ENCODE data around the gene UBASH3B. TPM values are rescaled to one million over a fixed set of nuclear protein-coding genes. Genes with fewer than 3 reads are reported as not detected.

UBASH3B gene
- total RNA-seq, 2 experiments from 2014 or later: 24.5 to 28.6 TPM

GRCh38 chr11:122724520-122724919 lies 69.0 kb downstream of the UBASH3B start:
- H3K27ac ChIP-seq (ENCODE audit: low read depth in 1 of 2, low read length in 2 of 2): no peak overlapping the region
- no peak for ATAC-seq (ENCODE audit: poor library complexity)
- no peaks in the 10 kb centered on the region for H3K36me3 ChIP-seq (ENCODE audit: insufficient read depth, low read length)
- no peaks in the 10 kb centered on the region for H3K9me3 ChIP-seq (ENCODE audit: control insufficient read depth in 1 of 2, insufficient read depth in 1 of 2, low read length in 2 of 2)
- TF ChIP-seq, protein P1, sequence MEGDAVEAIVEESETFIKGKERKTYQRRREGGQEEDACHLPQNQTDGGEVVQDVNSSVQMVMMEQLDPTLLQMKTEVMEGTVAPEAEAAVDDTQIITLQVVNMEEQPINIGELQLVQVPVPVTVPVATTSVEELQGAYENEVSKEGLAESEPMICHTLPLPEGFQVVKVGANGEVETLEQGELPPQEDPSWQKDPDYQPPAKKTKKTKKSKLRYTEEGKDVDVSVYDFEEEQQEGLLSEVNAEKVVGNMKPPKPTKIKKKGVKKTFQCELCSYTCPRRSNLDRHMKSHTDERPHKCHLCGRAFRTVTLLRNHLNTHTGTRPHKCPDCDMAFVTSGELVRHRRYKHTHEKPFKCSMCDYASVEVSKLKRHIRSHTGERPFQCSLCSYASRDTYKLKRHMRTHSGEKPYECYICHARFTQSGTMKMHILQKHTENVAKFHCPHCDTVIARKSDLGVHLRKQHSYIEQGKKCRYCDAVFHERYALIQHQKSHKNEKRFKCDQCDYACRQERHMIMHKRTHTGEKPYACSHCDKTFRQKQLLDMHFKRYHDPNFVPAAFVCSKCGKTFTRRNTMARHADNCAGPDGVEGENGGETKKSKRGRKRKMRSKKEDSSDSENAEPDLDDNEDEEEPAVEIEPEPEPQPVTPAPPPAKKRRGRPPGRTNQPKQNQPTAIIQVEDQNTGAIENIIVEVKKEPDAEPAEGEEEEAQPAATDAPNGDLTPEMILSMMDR (IDR thresholded peaks at IDR 0.05): no peak
- no peak overlapping the region for H3K4me3 Mint-ChIP-seq
- H3K4me1 Mint-ChIP-seq (ENCODE audit: low read depth): peaks cover 83% of the 10 kb centered on the region
- no peak for DNase-seq
- H3K9me3 Mint-ChIP-seq: no peaks in the 10 kb centered on the region
- no peaks in the 10 kb centered on the region for H3K36me3 Mint-ChIP-seq (ENCODE audit: low read depth)
- peaks cover 77% of the 10 kb centered on the region for H3K4me1 ChIP-seq (ENCODE audit: insufficient read depth, low read length)
- intact Hi-C loops (cut with DNase I, micrococcal nuclease): loop anchor here in 1 of 2 experiments (2.0 kb wide), 1 partner anchor 18 kb away; no protein-coding TSS in a partner anchor
- H3K27me3 Mint-ChIP-seq: no peaks in the 10 kb centered on the region
- no peaks in the 10 kb centered on the region for H3K27me3 ChIP-seq (ENCODE audit: control insufficient read depth in 1 of 2, insufficient read depth in 2 of 2, low read length in 2 of 2)
- POLR2A ChIA-PET: interaction anchor here (1.1 to 3.5 kb wide), 2 partner anchors 28 to 68 kb away, joined by 5 to 32 read pairs; partner anchors contain the start of gene UBASH3B
- CTCF ChIA-PET: no interaction called here
- peak overlapping the region; percentile 65 for H3K27ac Mint-ChIP-seq
- no peak overlapping the region for H3K4me3 ChIP-seq (ENCODE audit: low read length)

DNA sequence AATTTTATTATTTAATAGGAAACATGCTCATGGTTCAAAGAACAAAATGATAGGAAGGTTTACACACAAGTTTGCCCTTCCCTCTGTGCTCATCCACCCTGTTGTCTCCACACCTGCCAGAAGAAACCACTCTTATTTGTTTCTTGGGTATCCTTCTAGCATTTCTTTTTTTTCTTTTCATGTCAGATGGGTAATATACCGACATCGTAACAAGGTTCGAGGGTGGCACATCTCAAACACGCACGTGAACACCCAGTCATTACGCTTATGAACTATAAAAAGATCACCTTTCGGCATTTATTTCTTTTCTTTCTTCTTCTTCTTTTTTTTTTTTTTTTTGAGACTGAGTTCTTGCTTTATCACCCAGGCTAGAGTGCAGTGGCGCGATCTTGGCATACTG lies 70.5 kb downstream of the UBASH3B start:
- Mint-ChIP-seq H3K27ac (peak overlapping the region; percentile 95), H3K36me3 (ENCODE audit: low read depth) (no peaks in the 10 kb centered on the region), H3K9me3 (no peaks in the 10 kb centered on the region), H3K27me3 (no peaks in the 10 kb centered on the region), H3K4me1 (ENCODE audit: low read depth) (peaks cover 68% of the 10 kb centered on the region), H3K4me3 (peak overlapping the region; percentile 9)
- ATAC-seq (ENCODE audit: poor library complexity) (no peak), DNase-seq (no peak)
- Histone ChIP-seq H3K27ac (ENCODE audit: low read depth in 1 of 2, low read length in 2 of 2) (peak overlapping the region in 1 of 2 donors; percentile 58), H3K27me3 (ENCODE audit: control insufficient read depth in 1 of 2, insufficient read depth in 2 of 2, low read length in 2 of 2) (no peaks in the 10 kb centered on the region), H3K4me1 (ENCODE audit: insufficient read depth, low read length) (peaks cover 75% of the 10 kb centered on the region), H3K36me3 (ENCODE audit: insufficient read depth, low read length) (no peaks in the 10 kb centered on the region), H3K9me3 (ENCODE audit: control insufficient read depth in 1 of 2, insufficient read depth in 1 of 2, low read length in 2 of 2) (no peaks in the 10 kb centered on the region), H3K4me3 (ENCODE audit: low read length) (no peak overlapping the region)
- POLR2A ChIA-PET: interaction anchor here (1.3 to 4.3 kb wide), 7 partner anchors 9 to 70 kb away, joined by 5 to 46 read pairs (median 9); partner anchors contain the start of gene UBASH3B
- CTCF ChIA-PET: interaction anchor here (1.0 to 1.4 kb wide), 3 partner anchors 20 to 70 kb away, joined by 3 to 4 read pairs (median 3); partner anchors contain the start of gene UBASH3B
- TF ChIP-seq, protein P1 (IDR thresholded peaks at IDR 0.05): no peak
- intact Hi-C loops (cut with DNase I, micrococcal nuclease): loop anchor here in 1 of 2 experiments (2.0 kb wide), 1 partner anchor 19 kb away; no protein-coding TSS in a partner anchor

DNA sequence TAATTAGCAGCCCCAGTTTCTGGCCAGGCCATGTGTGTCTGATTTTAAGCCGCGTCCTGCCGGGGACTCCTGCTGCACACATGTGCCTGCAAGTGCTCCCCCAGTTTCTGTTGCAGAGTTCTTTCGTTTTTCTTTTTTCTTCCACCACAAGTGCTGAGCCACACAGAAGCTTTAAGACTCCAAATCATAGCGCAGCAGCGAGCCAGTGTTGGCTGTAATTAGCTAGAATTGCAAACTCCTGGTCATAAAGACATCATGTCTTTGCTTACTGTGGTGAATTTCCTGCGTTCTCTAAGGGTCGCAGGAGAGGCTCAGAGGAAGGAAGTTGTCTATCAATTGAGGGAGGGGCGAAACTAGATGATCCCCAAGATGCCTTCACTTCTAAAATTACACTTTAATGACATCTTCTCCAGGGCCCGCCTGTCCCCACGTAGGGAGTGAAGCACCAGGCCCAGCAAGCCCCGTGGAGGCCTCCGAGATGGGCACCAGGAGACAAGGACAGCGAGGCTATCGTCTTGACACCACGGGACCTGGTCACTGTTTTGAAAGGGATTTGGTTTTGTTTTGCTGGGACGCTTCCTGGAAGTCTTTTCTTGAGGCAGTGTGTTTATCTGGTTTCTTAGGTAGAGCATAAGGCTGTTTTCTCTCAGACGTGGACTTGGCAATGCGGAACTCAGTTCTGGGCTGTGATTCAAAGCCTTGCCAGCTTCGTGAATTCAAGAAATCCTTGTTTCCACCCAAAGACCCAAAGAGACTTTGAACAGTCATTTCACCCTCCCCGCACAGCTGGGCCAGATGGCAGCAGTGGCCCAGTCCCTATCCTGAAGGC lies 71.8 kb downstream of the UBASH3B start:
- H3K27me3 Mint-ChIP-seq: no peaks in the 10 kb centered on the region
- ATAC-seq (ENCODE audit: poor library complexity) (peak; percentile 74), DNase-seq (peak in 10 of 14 experiments; percentile 11 to 64 (median 41))
- Histone ChIP-seq H3K4me3 (ENCODE audit: low read length) (peak overlapping the region; percentile 41), H3K9me3 (ENCODE audit: control insufficient read depth in 1 of 2, insufficient read depth in 1 of 2, low read length in 2 of 2) (no peaks in the 10 kb centered on the region), H3K27me3 (ENCODE audit: control insufficient read depth in 1 of 2, insufficient read depth in 2 of 2, low read length in 2 of 2) (no peaks in the 10 kb centered on the region), H3K4me1 (ENCODE audit: insufficient read depth, low read length) (peaks cover 74% of the 10 kb centered on the region), H3K36me3 (ENCODE audit: insufficient read depth, low read length) (no peaks in the 10 kb centered on the region), H3K27ac (ENCODE audit: low read depth in 1 of 2, low read length in 2 of 2) (peak overlapping the region; percentile 58 to 91)
- TF ChIP-seq, protein P1 (IDR thresholded peaks at IDR 0.05): no peak
- peaks cover 3% of the 10 kb centered on the region for H3K36me3 Mint-ChIP-seq (ENCODE audit: low read depth)
- intact Hi-C loops (cut with DNase I, micrococcal nuclease): loop anchor here in 1 of 2 experiments (2.0 kb wide), 1 partner anchor 17 kb away; no protein-coding TSS in a partner anchor
- peak overlapping the region; percentile 95 for H3K27ac Mint-ChIP-seq
- POLR2A ChIA-PET: interaction anchor here (0.9 to 4.3 kb wide), 18 partner anchors 8 to 335 kb away, joined by 3 to 46 read pairs (median 6); partner anchors contain the start of genes HSPA8 and UBASH3B
- H3K9me3 Mint-ChIP-seq: no peaks in the 10 kb centered on the region
- H3K4me1 Mint-ChIP-seq (ENCODE audit: low read depth): peaks cover 57% of the 10 kb centered on the region
- peak overlapping the region; percentile 80 for H3K4me3 Mint-ChIP-seq
- CTCF ChIA-PET: interaction anchor here (0.9 to 1.4 kb wide), 6 partner anchors 8 to 71 kb away, joined by 3 to 4 read pairs (median 3); partner anchors contain the start of gene UBASH3B

Measured in CD4-positive, alpha-beta T cell (primary cell).